OCI-LY1 (cell line): ENCODE results near the gene ZBED2.

ENCODE experiments used
- CTCF ChIP-seq: fragments of 200-600 bp; sonication (generic), shearing (Covaris generic); IDR thresholded peaks from 2 replicates; pipeline ENCODE4 v1.5.1; 2017; ENCODE audit warnings: mild to moderate bottlenecking, antibody characterized with exemption, low read length, moderate library complexity, mixed read lengths
- EZH2 ChIP-seq: fragments of 200-600 bp; sonication (generic), shearing (Covaris generic); IDR thresholded peaks from 2 replicates; pipeline ENCODE4 v1.8.0; 2017; ENCODE audit warnings: borderline replicate concordance, mixed run types, mild to moderate bottlenecking, antibody characterized with exemption, low read length, moderate library complexity, mixed read lengths

GRCh38 chr3:111618945-111619344 lies 23.8 kb upstream of the ZBED2 start:
- no peak for TF ChIP-seq CTCF
- no peak for TF ChIP-seq EZH2
